GM12875 (cell line): ENCODE results near the gene CMIP.

Source experiments
- H3K4me3 ChIP-seq: one replicate; pipeline ENCODE4 v1.5.1; 2011; ENCODE audit warnings: low read depth, low read length, control low read depth
- TF ChIP-seq, protein P1 (sequence below): IDR thresholded peaks from 2 replicates; pipeline ENCODE4 v1.5.1; 2011; ENCODE audit warnings: low read depth, mild to moderate bottlenecking, control low read depth, inconsistent platforms, low read length, moderate library complexity, borderline replicate concordance; ENCODE audit not compliant: insufficient read depth

CMIP gene

DNA sequence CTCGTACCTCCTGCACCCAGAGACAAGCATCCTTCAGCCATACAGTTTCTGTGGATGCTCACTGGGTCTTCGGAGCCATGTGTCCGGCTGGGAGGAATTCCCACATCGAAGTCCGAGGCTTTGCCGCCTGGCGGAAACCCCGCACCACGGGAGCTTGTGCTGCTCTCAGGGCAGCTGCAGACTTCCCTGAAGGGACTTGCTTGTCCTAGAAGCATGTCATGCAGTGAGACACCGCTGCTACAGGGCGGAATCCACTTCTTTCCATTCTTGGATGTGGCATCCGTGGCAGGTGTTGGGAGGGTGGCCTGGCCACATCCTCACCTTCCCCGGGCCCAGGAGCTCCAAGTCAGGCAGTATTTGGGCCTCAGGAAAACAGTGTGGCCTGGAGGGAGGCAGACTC is 122.5 kb downstream of the CMIP start:
- no peak overlapping the region for H3K4me3 ChIP-seq
- TF ChIP-seq, protein P1, sequence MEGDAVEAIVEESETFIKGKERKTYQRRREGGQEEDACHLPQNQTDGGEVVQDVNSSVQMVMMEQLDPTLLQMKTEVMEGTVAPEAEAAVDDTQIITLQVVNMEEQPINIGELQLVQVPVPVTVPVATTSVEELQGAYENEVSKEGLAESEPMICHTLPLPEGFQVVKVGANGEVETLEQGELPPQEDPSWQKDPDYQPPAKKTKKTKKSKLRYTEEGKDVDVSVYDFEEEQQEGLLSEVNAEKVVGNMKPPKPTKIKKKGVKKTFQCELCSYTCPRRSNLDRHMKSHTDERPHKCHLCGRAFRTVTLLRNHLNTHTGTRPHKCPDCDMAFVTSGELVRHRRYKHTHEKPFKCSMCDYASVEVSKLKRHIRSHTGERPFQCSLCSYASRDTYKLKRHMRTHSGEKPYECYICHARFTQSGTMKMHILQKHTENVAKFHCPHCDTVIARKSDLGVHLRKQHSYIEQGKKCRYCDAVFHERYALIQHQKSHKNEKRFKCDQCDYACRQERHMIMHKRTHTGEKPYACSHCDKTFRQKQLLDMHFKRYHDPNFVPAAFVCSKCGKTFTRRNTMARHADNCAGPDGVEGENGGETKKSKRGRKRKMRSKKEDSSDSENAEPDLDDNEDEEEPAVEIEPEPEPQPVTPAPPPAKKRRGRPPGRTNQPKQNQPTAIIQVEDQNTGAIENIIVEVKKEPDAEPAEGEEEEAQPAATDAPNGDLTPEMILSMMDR = no peak

GRCh38 chr16:81567987-81568748 is 123.6 kb downstream of the CMIP start:
- TF ChIP-seq, protein P1 = no peak
- no peak overlapping the region for H3K4me3 ChIP-seq

GRCh38 chr16:81568749-81569087 is 124.1 kb downstream of the CMIP start:
- TF ChIP-seq, protein P1 = no peak

DNA sequence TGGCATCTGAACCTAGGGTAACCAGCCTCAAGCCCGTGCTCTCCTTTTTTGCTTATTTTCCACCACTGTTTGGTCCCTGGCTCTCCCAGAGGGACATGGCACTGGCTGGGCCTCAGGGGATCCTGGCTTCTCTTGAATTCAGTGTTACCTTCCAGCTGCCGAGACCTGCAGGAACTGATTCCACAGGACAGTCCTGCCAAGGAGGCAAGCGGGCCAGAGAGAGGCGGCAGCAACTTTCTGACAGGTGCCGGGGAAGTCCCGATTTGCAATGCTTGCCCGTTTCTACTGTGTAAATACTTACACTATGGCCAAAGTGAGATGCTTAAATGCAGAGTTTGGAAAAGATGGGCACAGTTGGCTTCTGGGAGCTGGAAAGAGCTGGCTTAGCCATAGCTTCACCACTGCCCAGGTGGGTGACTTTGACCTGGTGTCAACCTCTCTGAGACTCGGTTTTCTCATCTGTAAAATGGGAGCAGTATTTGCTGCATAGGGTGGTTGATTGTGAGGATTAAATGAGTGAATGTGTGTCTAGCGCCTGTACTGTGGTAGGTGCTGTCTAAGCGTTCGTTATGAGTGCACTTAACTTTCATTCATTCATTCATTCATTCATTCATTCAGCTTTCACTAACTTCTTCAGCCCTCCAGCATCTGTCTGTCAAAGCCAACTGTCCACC is 124.9 kb downstream of the CMIP start:
- TF ChIP-seq, protein P1 = no peak
- H3K4me3 ChIP-seq = no peak overlapping the region

More at GRCh38 chr16:81568749-81569087, 124.1 kb downstream of the CMIP start:
- no peak overlapping the region for H3K4me3 ChIP-seq

GRCh38 chr16:81570151-81570846 is 125.7 kb downstream of the CMIP start:
- TF ChIP-seq, protein P1 = no peak
- H3K4me3 ChIP-seq = no peak overlapping the region

- H3K4me3 ChIP-seq = no peak overlapping the region
- TF ChIP-seq, protein P1 = no peak
Observed at GRCh38 chr16:81571175-81571574, 126.6 kb downstream of the CMIP start.
